Measurements from ENCODE around the gene ART3. TPM values are rescaled to one million over a fixed set of nuclear protein-coding genes. Genes with fewer than 3 reads are reported as not detected.

Gene ART3
- polyA plus RNA-seq, 2 of the 4 experiments (the other 2 are of a cell fraction): not detected

DNA sequence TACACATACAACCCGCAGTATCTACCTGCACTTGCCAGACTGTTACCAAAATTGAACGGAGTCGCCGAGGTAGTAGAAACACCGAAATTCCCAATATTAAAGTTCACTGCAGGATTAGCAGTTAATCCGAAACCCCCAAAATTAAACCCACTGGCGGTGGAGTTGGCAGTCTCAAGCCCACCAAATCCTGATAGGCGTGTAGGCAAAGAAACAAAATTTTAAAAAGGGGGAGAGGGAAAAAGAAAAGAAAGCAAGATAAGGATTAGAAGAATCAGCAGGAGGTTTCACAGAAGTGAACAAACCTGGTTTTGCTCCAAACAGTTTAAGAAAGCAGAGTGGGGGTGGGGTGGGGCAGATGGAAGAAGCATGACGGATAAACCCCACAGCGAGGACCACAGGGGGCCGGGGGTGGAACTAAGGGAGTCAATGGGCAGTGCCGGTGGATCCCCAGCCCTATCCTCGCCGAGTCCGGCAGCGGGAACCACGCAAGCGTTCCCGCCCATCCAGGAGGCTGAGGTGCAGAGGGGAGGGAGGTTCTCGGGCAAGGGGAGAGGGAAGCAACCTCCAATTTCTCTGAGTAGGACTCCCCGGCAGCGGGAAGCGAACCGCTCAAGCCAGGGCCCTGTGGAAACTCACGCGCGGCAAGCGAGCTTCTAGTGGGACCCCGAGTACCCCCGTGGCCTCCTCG, 73.1 kb downstream of the ART3 start:
- DNase-seq (ENCODE audit: low read depth in 1 of 2, low spot score in 1 of 2) (peak; percentile 72 to 80), ATAC-seq (peak; percentile 93 to 96), FAIRE-seq (no peak)
- H3K4me3 ChIP-seq: peak overlapping the region; percentile 71
- CTCF ChIA-PET: no interaction called here
- peak overlapping the region; percentile 78 for H3K4me2 ChIP-seq
- peaks cover 21% of the 10 kb centered on the region; the same call in 2 of the 3 replicates for H3K4me1 ChIP-seq
- no peaks in the 10 kb centered on the region for H3K9me3 ChIP-seq
- peak overlapping the region; percentile 97 for H3K27ac ChIP-seq
- POLR2A ChIA-PET: interaction anchor here (1.4 to 1.5 kb wide), 2 partner anchors 157 to 159 kb away, joined by 4 to 8 read pairs; partner anchors contain the start of genes SDAD1 and STBD1
- TF ChIP-seq CEBPB (IDR thresholded peaks at IDR 0.05) (no peak), MAZ (IDR thresholded peaks at IDR 0.05; ENCODE audit: borderline replicate concordance, low read depth, low read length) (no peak), HDAC2 (IDR thresholded peaks at IDR 0.05) (no peak), CBX8 (IDR thresholded peaks at IDR 0.05) (no peak), POLR2AphosphoS2 (conservative IDR thresholded peaks at IDR 0.05; ENCODE audit: low read length) (no peak), MAFK (IDR thresholded peaks at IDR 0.05; ENCODE audit: partially characterized antibody) (no peak), CHD4 (IDR thresholded peaks at IDR 0.05; ENCODE audit: borderline replicate concordance) (no peak), JUN (IDR thresholded peaks at IDR 0.05) (no peak), FOSL2 (IDR thresholded peaks at IDR 0.05) (no peak), FOSL2 (CRISPR knock-in tag; IDR thresholded peaks at IDR 0.05) (no peak), RCOR1 (IDR thresholded peaks at IDR 0.05; ENCODE audit: low read depth, low read length) (no peak), ELK1 (IDR thresholded peaks at IDR 0.05; ENCODE audit: low read depth, low read length) (no peak), PBX3 (IDR thresholded peaks at IDR 0.05) (no peak), KDM1A (IDR thresholded peaks at IDR 0.05; ENCODE audit: low read depth) (no peak), RAD21 (conservative IDR thresholded peaks at IDR 0.05 in 1 of 2, IDR thresholded peaks at IDR 0.05 in 1 of 2) (no peak)
- whole genome bisulfite sequencing (ENCODE audit: missing lambda C conversion rate): 0% methylated on average over 21 of the region's 31 CpGs

GRCh38 chr4:76148142-76148865, 73.8 kb downstream of the ART3 start, which contains the start of gene NUP54:
TSS of gene NUP54 (minus strand) at chr4:76148397. CDS start at chr4:76148374, 23 bp downstream.
- Histone ChIP-seq H3K4me2 (peak within 1 kb of the TSS; percentile 78), H3K27ac (peak within 1 kb of the TSS; percentile 97), H3K9me3 (no peaks in the 10 kb centered on the region), H3K4me3 (peak within 1 kb of the TSS; percentile 71), H3K4me1 (peaks cover 20% of the 10 kb centered on the region; the same call in 2 of the 3 replicates)
- CTCF ChIA-PET: no interaction called here
- FAIRE-seq (no peak), DNase-seq (ENCODE audit: low read depth in 1 of 2, low spot score in 1 of 2) (peak; percentile 85 to 94), ATAC-seq (peak; percentile 96 to 98)
- under 1% methylated on average over 17 of the region's 47 CpGs for WGBS (ENCODE audit: missing lambda C conversion rate)
- POLR2A ChIA-PET: interaction anchor here (1.4 to 1.5 kb wide), 2 partner anchors 158 kb away, joined by 4 to 8 read pairs; partner anchors contain the start of genes SDAD1 and STBD1
- TF ChIP-seq, protein P1, sequence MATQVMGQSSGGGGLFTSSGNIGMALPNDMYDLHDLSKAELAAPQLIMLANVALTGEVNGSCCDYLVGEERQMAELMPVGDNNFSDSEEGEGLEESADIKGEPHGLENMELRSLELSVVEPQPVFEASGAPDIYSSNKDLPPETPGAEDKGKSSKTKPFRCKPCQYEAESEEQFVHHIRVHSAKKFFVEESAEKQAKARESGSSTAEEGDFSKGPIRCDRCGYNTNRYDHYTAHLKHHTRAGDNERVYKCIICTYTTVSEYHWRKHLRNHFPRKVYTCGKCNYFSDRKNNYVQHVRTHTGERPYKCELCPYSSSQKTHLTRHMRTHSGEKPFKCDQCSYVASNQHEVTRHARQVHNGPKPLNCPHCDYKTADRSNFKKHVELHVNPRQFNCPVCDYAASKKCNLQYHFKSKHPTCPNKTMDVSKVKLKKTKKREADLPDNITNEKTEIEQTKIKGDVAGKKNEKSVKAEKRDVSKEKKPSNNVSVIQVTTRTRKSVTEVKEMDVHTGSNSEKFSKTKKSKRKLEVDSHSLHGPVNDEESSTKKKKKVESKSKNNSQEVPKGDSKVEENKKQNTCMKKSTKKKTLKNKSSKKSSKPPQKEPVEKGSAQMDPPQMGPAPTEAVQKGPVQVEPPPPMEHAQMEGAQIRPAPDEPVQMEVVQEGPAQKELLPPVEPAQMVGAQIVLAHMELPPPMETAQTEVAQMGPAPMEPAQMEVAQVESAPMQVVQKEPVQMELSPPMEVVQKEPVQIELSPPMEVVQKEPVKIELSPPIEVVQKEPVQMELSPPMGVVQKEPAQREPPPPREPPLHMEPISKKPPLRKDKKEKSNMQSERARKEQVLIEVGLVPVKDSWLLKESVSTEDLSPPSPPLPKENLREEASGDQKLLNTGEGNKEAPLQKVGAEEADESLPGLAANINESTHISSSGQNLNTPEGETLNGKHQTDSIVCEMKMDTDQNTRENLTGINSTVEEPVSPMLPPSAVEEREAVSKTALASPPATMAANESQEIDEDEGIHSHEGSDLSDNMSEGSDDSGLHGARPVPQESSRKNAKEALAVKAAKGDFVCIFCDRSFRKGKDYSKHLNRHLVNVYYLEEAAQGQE (IDR thresholded peaks at IDR 0.05): no peak
- TF ChIP-seq EP300 (IDR thresholded peaks at IDR 0.05) (no peak), MAFK (IDR thresholded peaks at IDR 0.05; ENCODE audit: partially characterized antibody) (peak; percentile 74), FOSB (CRISPR knock-in tag; IDR thresholded peaks at IDR 0.05) (no peak), KDM5A (IDR thresholded peaks at IDR 0.05) (peak; percentile 88), HMGXB4 (CRISPR knock-in tag; IDR thresholded peaks at IDR 0.05; ENCODE audit: borderline replicate concordance) (peak; percentile 42; the same call in 1 of the 2 replicates), SMC3 (IDR thresholded peaks at IDR 0.05) (no peak), MYC (IDR thresholded peaks at IDR 0.05; ENCODE audit: borderline replicate concordance, low read length) (0 out of 2 replicates have a peak, but pooled peaks have one; percentile 50), POLR2A (IDR thresholded peaks at IDR 0.05; ENCODE audit: low read length) (peak; percentile 70), RNF2 (IDR thresholded peaks at IDR 0.05; ENCODE audit: borderline replicate concordance, low read depth) (no peak), PHF8 (IDR thresholded peaks at IDR 0.05; ENCODE audit: borderline replicate concordance, low read depth) (peak; percentile 73; the same call in 1 of the 2 replicates), PBX3 (IDR thresholded peaks at IDR 0.05) (peak; percentile 35; the same call in 1 of the 2 replicates)
- TF ChIP-seq, protein P2, sequence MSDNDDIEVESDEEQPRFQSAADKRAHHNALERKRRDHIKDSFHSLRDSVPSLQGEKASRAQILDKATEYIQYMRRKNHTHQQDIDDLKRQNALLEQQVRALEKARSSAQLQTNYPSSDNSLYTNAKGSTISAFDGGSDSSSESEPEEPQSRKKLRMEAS (IDR thresholded peaks at IDR 0.05): peak; percentile 92
